NCI-H2171 treated with DMSO at 0.1 percent for 48 hours (cell line): Measurements from ENCODE around the gene TSHZ3.
A peak's percentile ranks its signal among the peaks of the same experiment; 100 is the strongest.

Experiments used
- DNase-seq: peaks from one replicate; lab custom pipeline; 2025; lab: John Stamatoyannopoulos, UW

Gene TSHZ3

DNA sequence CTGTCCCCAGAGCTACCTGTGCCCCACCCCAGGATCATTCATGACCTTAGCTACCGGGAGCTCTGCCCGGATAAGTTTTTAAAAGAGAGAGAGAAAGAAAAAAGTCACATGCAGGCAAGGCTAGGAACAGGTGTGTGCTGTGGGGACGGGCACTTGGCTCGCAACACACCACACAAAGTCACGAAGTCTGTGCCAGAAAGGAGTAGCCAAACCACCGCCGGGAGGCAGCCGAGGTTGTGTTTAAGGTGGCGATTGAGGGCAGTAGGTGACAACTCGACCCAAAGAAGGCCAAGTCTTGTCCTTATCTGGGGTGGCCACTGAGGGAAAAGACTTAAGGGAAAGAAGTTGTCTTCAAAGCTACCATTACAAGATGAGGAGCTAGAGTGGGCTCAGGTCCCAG lies 4.6 kb upstream of the TSHZ3 start:
- no peak for DNase-seq

DNA sequence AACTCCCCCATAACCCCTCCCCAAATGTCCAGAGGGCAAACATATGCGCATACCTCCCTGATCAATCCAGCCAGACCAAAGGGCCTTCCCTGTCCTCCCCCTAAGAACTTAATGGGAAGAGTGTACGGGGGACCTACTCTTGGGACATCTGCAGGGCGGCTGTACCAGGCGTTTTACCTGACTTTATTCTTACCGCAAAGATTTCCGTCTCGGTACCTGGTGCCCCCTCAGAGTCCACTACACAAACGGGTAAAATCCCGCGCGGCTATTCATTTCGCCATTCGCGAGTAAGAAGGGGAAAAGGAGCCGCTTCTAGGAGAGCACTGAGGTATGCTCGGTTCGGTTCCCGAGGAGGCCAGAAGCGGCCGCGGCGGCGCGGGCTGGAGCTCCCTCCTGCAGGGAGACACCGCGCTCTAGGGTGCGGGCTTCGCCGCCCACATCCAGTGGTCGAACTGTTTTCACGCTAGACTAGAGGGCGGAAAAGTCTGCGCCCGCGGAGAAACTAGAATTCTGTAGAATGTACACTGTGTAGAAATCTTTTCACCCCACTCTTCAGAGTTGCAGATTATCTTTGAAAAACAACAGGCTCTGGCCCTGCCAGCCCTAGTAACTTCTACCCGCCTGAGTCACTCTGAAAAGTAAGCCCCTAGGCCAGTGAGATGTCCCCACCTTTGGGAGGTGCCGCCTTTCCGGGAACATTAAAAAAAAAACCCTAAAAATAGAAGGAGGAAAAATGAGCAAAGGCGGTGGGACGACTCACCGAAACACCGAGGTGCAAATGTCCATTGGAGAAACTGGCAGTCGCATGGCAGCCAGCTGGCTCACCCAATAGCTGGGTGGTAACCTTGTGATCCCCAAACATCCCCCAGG lies 3.8 kb upstream of the TSHZ3 start:
- no peak for DNase-seq

DNA sequence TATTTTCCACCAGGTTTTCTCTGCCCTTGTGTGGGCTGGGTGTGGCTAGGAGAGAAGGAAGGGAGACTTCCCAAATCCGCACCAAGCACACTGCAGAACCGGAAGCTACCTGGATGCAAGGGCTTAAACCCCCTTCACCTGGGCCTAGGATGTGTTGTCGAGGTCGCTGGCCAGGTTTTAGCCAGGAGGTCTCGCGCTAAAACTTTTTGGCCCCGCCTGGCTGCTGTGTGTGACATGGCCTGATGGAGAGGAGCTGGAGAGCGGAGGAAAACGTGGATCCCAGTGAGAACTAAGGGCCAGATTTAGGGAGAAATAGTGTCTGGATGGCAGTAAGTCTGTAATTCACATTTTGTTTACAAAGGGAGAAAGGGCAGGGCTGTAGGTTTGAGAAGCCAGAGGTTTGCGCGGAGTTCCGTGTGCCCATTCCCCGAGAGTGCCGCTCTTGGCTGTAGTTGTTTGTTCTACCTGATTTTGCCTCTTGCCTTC lies 3.1 kb upstream of the TSHZ3 start:
- DNase-seq = no peak

DNA sequence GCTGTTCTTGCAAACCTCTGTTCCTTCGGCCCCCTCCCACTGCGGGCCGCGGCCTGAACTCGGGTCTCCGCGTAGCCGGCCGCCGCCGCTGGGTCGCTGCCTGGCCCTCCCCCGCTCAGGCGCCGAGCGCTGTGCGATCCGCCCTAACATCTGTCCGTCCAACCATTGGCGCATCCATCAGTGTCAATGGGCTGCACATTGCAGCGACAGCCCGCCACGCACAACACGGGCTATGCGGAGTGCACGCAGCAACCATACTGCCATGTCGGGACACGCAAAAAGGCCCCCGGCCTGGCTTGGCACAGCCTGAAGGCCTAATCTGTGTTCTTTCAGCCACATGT lies 2.6 kb upstream of the TSHZ3 start:
- DNase-seq = no peak

- DNase-seq = no peak
Measured at GRCh38 chr19:31351056-31351854, 2.0 kb upstream of the TSHZ3 start.

DNA sequence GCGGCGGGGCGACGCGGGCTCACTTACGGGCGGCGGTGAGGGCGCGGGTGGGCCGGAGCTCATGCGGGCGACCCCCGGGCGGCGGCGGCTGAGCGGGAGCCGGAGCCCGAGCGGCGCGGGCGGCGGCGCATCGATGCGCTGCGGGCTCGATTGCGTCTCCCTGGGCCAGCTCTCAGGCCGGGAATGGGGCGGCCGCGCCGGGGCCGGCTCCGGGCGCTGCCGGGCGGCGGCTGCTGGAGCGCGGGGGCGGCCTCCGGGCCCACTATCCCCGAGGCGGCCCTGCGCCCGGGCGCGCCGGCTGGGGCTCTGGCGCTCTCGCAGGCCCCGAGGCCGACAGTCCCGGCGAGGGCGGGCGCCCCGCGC lies 1.4 kb upstream of the TSHZ3 start:
- peak; percentile 4 for DNase-seq

GRCh38 chr19:31350033-31350692 lies 927 bp upstream of the TSHZ3 start:
- DNase-seq = no peak

DNA sequence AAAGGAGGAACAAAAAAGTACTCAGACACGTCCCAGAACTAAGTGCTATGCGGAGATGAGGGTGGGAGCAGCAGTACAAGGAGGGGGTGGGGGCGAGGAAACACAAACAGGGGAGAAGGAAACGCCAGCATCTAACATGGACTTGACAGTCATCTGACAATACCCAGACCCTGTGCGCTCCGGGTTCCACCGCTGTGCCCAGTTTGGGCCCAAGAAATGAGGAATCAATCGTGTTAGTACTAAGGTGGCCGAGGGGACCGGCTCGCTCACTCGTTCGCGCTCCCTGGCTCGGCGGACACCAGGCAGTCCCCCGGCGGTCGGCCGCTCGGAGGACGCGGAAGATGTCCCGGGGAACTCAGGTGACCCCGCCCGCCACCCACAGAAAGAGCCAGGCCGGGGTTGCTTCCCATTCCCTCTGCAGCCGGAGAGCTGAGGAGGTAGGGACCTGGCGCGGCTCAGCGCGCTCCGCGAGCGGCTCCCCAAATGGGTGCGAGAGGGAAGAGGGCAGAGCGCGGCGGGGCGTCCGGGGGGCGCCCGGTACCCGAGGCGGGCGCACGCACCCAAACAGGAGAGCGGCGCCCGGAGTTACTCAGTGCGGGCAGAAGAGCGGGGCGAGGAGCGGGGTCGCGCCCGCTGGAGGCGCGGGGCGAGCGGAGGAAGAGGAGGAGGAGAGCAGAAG lies 616 bp downstream of the TSHZ3 start:
- DNase-seq = no peak

DNA sequence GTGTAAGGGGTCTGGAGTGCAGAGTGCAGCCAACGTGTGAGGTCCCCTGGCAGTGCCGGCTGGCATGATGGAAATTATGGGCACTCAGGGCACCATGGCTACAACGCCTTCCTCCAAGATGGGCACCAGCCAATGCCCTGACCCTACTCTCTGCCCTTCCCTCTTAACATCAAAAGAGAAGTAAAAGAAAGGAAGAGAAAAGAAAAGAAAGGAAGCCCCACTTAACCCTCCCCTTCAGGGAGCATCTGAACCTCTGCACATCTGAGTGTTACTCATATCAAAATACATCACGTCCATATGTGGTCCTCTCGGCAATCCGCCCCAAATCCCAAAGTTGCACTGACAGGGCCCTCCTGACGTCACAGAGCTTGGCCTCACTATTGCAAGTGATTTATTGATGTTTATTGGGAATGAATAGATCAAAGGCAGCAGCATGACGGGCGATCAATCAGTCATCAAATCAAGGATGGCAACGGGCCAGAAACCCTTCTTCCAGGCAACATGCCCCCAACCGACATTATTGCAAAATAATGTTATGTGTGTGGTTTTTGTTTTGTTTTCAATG lies 1.3 kb downstream of the TSHZ3 start:
- no peak for DNase-seq

GRCh38 chr19:31347354-31347753 lies 1.9 kb downstream of the TSHZ3 start:
- DNase-seq = no peak

DNA sequence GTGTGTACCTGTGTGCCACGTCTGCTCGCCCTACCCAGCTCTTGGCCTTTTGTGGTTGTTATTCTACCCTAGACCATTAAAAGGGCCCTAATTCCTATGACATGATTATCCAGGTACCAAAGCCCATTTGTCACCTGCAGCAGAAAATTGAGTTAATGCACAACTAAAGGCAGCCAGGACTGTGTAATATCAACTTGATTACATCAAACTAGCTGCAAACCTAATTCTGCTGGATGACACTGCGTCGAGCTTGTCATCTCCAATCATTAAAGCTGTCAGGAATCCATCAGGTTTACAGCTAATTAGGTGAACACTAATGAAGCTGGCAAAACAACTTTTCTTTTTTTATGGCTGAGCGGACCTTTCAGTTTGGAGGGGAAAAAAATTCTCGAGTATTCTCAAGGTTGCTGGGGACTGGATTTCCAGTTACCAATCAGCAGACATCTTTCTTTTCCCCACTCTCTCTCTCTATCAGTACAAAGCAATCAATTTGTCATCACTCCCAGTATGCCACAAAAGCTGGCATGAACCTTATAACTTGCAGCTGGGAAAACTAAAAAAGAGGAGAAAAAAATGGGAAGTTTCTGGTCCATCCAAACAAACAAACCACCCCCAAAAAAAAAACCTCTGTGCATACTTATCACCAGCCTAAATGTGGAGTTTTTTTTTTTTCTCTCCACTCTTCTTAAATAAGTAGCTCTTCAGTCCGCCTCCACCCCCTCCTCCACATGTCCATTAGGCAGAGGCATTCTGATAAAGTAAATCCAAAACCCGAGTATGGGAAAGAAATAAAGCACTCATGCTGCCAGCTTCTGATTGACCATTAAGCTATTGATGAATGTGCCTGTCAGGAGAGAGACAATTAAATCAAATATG lies 2.8 kb downstream of the TSHZ3 start:
- DNase-seq = no peak

DNA sequence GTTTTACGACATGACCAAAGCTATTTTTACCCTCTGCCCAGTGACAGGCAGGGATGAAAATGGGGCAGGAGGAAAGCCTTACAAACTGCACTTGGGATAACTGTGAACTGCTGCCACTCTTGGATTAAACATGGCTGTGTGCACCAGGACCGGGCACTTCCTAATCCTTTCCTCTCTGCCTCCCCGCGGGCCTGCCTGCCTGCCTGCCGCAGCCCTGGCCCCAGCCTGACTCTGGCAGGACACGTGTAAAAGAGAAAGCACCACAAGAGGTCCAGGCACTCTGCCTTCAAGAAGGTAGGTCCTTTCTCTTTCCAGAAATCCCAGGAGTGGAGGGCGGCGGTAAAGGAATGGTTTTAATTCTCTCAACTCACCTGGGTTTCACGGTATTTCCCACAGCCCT lies 4.8 kb downstream of the TSHZ3 start:
- DNase-seq = no peak

DNA sequence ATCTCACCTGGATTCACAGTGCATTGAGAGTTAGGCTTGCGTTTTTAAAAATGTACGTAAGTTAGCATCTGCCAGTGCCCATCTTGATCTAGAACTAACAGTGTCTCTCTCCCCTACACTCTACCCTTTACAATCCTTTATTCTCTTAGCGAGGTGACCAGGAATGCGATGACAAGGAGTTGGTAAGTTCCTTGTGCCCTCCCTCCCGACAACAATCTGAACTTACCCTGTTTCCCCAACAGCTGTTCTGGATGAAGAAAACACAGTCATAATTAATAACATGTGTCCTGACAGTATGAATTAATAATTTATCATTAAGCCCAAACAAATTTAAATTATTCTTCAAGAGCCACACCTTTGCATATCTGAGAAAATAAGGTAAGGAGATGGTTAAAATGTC lies 6.3 kb downstream of the TSHZ3 start:
- no peak for DNase-seq

DNA sequence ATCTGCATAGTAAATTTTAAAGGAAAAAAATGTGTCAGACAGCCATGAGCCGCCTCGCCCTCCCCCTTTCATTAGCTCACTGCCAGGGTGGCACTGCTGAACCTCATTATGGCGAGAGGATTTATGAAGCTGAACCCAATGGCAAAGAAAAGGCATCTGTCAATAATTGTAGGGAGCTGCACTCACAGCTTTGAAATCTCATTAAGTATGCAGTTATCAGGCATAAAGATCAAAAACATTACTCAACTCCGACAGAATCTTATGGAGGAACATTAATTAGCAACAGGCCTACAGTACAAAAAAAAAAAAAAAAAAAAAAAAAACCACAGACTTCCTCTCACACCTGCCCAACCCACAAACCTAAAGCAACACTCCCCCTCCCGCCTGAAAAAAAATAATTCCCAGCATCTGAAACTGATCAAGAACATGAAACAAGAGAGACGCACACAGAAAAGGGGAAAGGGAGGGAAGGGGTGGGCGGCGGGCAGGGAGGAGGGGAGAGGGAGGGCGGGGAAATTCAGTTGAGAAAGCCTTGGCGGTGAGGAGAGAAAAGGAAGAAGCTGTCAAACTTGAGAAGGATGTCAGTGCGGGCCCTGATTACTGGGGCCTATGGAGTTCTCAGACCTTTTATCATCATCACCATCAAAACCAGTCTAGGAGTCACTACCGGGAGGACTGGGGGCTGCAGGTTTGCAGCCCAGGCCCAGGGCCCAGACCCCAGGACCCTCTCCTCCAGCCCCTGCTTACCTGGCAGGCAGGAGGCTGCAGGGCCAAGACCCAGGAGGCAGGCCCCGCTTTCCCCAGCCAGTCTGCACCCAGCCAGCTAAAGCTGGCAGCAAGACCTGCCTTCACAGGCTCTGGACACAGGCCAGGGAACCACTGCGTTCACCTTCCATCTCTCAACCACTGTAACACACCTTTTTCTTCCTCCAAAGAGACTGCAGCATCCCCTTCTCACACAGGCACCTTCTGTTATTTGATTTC lies 8.9 kb downstream of the TSHZ3 start:
- DNase-seq = peak; percentile 18

DNA sequence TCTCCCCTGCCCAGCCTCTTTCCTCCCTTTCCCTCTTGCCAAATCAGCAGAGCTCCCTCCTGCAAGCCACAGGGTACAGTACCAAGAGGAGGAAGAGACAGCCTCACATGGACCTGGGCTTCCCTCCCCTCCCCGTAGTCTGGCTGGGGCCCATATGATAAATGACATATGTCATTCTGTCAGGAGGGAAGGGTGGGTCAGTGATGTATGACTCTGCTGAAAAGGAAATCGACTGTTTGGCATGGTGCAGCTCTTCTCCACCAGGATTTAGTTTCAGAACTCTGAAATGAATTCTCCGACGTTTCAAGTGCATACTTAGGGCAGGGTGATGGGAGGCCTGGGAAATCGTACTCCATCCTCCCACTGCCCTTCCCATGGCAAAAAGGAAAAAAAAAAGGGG lies 9.8 kb downstream of the TSHZ3 start:
- DNase-seq = no peak

DNA sequence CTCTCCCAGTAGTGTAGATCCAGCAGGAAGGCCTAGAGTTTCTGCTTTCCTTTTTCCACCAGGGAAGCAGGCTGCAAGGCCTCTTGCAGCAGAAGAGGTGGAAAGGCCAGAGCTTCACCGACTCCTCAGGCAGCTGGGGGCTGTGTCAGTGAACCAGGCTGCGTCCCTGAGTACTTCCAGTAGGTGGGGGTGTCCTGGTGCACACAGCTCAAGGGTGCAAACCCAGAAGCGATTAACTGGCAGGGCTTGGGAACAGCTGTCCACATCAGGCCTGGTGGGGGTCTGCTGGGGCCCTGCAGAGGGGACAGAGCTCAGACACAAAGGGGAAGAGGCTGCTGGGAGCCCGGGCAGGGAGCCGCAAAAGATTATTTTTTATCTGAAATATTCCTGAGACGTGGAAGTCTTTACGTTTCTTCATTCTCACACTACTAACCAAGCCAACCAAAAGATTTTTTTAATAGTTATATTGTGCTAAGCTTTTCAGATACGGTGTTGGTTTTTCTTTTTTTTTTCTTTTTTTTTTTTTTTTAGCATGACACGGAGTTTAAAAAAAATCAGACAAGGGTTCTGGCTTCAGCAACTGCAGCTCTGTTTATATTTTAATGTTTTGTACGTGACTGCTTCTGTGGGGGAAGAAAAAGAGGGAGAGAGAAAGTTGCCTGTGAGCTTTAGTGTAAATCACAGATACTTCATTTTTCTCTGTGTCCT lies 11.0 kb downstream of the TSHZ3 start:
- DNase-seq = no peak

DNA sequence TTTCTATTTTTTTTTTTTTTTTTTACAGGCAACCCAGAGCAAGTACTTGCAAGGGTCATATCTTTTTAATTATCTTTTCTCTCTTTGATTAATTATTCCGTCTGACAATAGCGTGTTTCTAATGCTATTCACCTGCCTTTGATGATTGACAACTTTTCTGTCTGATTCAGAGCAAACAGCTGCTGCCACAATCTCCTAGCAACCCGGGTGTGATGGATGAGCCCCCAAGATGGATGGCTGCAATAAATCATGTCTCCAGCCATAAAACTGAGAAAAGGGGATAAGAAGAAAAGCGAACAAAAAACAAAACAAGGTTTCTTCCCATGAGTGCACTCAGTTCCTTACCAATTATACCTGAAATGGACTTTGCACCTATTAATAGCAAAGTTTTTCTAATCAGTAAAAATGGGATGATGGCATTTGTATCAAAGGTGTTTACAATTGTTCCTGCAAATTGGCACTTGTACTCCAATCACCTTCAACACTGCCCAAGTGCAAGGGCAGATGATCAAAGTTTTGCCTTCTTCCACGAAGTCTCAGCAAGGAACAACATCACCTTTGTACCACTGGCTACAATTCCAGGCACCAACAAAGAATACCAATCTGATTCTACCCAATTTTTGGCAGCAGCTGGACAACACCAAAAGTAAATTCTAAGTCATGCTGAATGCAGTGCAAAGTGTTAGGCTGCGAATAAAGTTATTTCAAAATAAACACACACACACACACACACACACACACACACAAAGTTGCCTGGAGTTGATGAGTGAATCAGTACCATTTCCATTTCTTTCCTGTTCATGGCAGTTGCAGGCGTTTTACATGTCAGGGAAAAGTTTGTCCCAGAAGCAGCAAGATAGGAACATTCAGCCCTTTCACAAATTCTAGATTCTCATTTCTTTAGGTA lies 12.0 kb downstream of the TSHZ3 start:
- DNase-seq = no peak

DNA sequence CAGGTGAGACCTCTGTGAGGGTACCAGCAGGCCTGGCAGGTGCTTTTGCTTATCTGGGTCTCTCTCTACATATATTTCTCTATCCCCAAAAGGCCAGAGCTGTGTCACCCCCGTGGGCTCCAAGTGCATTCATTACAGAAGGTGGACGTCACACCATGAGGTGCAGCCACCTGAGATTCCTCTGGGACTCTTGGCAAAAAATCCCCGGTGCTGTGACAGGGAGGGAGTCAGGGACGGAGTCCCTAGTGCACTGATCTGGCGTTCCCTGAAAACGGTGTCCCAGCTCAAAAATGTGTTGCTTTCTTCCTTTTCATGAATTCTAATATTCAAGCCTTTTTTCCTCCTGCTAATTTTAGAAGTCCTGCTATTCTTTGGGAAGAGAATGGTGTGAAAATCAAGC lies 13.5 kb downstream of the TSHZ3 start:
- DNase-seq = no peak
